GM20431 (cell line): ENCODE measurements around the gene MACROH2A2.
"Not testable (repeated sequence)": the region's sequence is repeated elsewhere in the genome, so short reads cannot be mapped to it uniquely, and the experiment has no call there.

Experiments
- in situ Hi-C: fragments of 300-500 bp; cut with MseI, MboI; formaldehyde crosslinking; loops from one replicate; pipeline ENCODE4 v1.15.0; 2020; ENCODE audit warnings: low sequenced_read_pairs; ENCODE audit not compliant: unreplicated experiment

MACROH2A2 gene

GRCh38 chr10:70097459-70097858, 44.8 kb downstream of the MACROH2A2 start:
- in situ Hi-C loops = no loop called here

GRCh38 chr10:70098271-70098670, 45.6 kb downstream of the MACROH2A2 start:
- in situ Hi-C loops = no loop called here

DNA sequence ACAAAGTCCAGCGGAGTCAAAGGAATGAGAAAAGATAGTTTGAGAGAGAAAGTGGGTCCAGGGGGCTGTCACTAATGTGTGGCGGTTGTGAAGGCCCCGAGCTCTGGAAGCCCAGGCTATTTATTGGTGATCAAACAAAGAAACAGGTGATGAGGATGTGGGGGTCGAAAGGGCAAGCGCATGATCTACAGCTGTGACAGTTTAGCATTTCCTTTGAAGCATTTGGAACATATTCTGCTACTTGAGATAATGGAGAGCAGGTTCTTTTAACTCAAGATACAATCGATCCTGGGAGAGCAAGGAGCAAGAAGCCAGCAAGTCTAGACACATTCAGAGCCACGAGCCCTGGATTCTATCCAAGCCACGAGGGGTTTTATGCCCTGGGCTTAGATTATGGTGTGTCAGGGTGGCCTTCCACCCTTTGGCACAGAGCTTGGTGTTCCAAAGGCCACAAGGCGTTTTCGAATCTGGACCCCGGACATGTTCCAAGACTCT, 48.5 kb downstream of the MACROH2A2 start:
- in situ Hi-C loops = not testable (repeated sequence)

DNA sequence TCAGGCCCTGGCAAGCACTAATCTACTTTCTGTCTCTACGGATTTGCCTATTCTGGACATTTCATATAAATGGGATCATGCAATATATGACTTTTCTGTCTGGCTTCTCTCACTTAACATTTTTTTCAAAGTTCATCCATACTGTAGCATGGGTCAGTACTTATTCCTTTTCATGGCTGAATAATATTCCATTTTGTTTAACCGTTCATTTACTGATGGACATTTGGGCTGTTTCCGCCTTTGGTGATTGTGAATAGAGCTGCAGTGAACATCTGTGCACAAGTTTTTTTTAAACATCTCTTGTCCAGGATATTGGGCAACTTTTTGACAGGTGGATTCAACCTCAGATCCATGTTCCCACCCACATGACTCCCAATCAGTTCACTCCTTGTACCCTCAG, 49.0 kb downstream of the MACROH2A2 start:
- in situ Hi-C loops = no loop called here

GRCh38 chr10:70106958-70107791, 54.5 kb downstream of the MACROH2A2 start:
- in situ Hi-C loops = no loop called here

- in situ Hi-C loops = no loop called here
Measured at GRCh38 chr10:70109064-70109729, 56.6 kb downstream of the MACROH2A2 start.

GRCh38 chr10:70111496-70111895, 58.9 kb downstream of the MACROH2A2 start:
- in situ Hi-C loops = no loop called here

DNA sequence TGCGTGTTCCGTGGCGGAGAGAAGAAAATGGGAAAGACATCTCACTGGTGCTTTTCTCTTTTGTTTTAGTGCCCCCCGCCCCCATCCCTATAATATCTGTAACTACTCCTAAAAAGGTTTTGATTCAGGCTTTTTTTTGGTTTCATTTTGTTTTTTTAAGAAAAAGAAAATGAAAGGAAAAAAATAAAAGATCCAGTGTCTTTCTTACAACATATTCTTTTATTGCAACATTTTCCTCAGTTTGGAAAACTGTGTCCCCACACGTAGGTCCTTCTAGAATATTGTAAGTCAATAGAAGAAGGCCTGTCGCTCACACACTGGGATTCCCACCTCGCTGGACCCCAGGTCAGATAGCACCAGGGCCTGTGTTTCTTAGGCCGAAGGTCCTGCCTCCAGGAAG, 59.4 kb downstream of the MACROH2A2 start:
- in situ Hi-C loops = no loop called here

GRCh38 chr10:70114902-70115301, 62.3 kb downstream of the MACROH2A2 start:
- in situ Hi-C loops = no loop called here

DNA sequence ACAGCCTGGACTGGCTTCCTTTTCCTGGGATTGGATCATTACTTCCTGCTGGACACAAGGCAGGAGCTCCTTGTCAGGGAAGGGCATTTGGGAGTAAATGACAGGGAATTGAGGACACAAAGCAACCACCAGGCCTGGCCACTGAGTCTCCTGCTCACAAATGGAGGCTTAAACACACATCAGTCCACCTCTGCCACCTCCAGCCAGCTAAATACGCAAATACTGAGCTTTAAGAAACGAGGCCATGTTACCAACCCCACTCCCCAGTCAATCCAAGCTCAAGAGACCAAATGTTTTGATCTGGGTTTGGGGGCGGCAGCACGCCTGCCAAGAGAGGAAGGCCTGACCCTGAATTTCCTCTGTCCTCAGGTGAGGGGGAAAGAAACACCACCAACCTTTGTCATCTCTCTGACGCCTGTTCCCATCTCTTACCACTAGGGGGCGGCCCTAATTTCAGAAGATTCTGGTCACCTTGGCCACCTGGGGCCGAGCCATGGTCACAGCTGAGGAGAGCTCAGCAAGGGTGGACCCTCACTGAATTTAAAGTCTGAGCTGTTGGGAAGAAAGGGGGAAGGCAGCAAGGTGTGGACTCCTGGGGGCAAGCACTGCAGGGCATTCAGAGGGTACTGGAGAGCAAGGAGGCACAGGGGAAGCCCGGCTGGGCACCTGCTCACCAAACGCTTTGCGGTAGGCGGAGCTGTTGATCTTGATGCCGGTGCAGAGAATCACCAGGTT, 63.5 kb downstream of the MACROH2A2 start:
- in situ Hi-C loops = no loop called here

DNA sequence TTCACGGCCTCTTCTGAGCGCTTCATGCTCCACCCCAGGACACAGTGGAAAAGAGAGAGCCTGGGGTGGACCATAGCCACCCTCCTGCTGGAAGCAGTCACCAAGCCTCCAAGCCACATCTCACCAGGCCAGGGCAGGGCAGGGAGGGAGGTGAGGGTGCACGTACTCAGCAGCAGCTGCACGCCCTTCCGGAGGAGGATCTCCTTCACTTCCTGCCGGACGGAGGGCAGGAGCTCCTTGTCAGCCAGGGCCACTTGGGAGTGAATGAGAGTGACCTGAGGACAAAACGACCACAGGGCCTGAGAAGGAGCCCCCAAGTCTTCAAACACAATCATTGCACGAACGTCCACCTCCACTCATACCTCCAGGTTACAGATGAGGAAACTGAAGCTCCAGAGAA, 65.0 kb downstream of the MACROH2A2 start:
- in situ Hi-C loops = no loop called here

DNA sequence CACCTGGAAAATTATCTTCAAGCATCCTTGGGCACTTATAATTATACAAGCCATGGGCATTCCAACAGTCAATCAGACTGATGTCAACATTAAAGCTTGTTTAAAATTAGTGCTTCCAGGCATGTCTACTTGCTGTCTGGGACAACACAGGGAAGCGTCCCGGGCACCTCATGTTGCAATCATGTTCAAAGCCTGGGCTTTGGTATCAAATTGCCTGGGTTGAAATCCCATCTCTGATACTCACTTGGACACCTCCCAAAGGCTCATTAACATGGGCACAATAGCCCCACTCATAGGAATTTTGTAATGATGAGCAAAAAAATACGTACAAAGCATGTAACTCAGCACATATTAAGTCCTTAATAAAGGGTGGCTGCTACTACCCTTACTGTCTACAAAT, 65.5 kb downstream of the MACROH2A2 start:
- in situ Hi-C loops = no loop called here

DNA sequence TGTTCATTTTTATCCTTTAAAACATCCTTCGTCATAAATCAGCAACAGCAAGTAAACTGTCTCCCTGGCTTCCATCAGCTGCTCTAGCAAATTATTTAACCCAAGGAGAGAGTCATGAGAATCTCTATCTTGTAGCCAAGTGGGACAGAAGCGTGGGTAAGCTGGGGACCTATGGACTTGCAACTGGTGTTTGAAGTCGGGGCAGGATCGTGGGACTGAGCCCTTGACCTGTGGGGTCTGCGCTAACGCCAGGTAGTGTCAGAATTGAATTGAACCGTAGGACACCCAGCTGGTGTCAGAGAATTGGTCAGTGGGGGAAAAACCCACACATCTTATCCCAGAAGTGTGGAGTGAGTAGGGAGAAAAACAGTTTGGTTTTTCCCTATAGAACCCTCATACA, 66.6 kb downstream of the MACROH2A2 start:
- in situ Hi-C loops = no loop called here

- in situ Hi-C loops = no loop called here
Measured at GRCh38 chr10:70119623-70120022, 67.0 kb downstream of the MACROH2A2 start.

DNA sequence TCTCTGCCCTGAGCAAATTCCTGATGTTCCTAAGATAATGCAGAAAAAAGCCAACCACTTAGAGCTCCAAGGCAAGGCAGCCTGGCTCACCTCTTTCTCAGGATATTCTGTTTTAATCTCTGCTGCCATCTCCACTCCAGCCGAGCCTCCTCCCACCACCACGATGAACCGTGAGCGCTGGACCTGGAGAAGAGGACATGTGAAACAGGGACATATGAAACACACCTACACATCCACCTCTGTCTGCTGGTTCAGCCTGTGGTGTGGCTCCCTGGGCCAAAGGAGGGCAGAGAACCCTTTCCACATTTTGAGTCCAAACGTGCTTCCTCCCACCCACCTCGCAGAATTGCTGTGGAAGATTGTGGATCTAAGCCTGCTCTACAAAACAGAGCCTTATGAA, 67.8 kb downstream of the MACROH2A2 start:
- in situ Hi-C loops = no loop called here

DNA sequence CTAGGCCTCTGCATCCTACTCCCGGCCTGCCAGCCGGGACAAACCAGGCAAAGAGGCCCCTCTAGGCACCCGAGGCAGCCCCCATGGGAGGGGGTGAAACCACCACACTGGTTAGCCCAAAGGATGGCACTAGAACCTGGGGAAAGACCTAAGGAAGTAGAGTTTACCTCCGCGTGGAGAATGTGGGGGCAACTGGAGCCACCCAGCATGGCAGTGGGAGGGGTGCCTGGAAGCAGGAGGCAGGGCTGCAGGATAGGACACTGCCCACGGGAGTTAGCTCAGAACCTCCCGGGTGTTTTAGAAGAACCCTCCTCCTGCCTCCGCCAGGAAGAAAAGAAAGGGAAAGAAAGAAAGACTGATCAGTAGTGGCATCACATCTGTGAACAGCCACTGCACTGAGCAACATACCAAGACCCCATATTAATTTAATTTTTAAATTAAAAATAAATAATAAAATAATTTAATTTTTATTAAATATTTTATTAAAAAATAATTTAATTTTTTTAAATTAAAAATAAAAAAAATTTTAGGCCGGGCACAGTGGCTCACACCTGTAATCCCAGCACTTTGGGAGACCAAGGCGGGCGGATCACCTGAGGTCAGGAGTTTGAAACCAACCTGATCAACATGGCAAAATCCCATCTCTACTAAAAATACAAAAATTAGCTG, 68.8 kb downstream of the MACROH2A2 start:
- in situ Hi-C loops = no loop called here

GRCh38 chr10:70122742-70123141, 70.1 kb downstream of the MACROH2A2 start:
- in situ Hi-C loops = no loop called here

DNA sequence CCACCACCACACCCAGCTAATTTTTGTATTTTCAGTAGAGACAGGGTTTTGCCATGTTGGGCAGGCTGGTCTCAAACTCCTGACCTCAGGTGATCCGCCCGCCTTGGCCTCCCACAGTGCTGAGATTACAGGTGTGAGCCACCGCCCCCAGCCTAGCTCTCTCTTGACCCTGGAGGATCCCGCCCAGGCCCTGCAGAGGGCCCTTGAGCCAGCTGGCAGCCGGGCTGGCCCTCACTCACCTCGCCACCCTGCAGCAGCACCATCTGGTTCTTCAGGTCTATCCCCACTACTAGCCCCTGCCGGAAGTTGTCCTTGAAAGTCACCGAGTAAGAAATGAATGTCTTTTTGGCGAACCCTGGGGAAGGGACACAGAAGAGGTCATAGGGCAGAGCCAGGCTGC, 70.5 kb downstream of the MACROH2A2 start:
- in situ Hi-C loops = not testable (repeated sequence)

DNA sequence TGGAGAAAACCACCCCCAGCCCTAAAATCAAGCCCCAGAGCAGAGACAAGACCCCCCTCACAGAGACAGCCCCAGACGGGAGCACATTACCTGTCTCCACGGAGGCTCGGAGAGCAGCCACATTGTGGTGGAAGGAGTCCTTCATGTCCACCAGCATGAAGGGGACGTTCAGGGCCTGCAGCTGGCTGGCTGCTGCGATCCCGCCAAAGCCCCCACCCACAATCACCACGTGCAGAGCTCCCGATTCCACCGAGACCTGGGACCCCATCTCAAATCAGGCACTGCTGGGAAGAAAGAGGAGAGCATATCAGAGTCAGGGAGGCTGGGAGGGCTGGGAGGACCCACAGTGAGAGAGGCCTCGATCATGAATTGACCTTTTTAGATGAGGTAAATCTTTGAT, 71.2 kb downstream of the MACROH2A2 start:
- in situ Hi-C loops = no loop called here

DNA sequence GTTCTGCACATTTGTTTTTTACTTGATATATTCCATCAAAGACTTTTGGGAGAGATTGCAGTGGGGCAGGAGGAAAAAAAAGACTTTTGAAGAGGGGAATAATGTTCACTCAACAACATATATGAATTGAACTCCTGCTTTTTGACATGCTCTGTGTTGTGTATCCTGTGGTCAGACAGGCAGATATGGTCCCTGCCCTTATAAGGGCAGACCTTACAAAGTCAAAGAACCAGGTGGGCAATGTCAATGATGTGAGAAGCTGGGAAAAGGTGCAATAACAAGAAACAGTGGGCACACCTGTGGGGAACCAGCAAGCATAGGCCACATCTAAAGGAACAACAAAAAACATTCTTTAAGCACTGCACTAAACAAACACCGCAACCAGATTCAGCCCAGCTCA, 71.8 kb downstream of the MACROH2A2 start:
- in situ Hi-C loops = no loop called here
